ENCODE data around the gene GNRH2. TPM values are rescaled to one million over a fixed set of nuclear protein-coding genes. Genes with fewer than 3 reads are reported as not detected.

The GNRH2 gene
- total RNA-seq, 1 donor from 2014 or later: 0.87 TPM

DNA sequence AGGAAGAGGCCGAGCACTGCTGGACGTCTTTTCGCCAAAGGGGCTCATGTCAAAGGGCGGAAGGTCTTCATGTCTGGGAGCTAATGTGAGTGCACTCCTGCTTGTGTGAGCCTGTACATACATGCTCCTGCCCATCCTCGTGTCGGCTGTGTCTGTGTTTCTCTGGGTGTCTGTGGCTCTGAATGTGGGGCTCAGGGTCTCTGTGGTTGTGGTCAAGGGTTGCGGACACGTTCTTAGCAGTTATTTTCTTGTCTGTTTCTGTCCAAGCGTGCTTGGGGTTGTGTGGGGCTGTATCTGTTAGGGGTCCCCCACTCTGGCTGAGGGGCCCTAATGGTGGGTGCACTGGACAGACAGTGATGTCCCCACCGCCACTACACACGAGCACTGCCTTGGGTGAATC is 38.2 kb downstream of the GNRH2 start:
- TF ChIP-seq, protein P1, sequence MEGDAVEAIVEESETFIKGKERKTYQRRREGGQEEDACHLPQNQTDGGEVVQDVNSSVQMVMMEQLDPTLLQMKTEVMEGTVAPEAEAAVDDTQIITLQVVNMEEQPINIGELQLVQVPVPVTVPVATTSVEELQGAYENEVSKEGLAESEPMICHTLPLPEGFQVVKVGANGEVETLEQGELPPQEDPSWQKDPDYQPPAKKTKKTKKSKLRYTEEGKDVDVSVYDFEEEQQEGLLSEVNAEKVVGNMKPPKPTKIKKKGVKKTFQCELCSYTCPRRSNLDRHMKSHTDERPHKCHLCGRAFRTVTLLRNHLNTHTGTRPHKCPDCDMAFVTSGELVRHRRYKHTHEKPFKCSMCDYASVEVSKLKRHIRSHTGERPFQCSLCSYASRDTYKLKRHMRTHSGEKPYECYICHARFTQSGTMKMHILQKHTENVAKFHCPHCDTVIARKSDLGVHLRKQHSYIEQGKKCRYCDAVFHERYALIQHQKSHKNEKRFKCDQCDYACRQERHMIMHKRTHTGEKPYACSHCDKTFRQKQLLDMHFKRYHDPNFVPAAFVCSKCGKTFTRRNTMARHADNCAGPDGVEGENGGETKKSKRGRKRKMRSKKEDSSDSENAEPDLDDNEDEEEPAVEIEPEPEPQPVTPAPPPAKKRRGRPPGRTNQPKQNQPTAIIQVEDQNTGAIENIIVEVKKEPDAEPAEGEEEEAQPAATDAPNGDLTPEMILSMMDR (IDR thresholded peaks at IDR 0.05; ENCODE audit: unreplicated experiment): no peak
- Mint-ChIP-seq H3K4me3 (ENCODE audit: unreplicated experiment) (no peak overlapping the region), H3K9me3 (ENCODE audit: unreplicated experiment) (no peaks in the 10 kb centered on the region), H3K27ac (ENCODE audit: unreplicated experiment) (no peak overlapping the region), H3K36me3 (ENCODE audit: low read depth, unreplicated experiment) (no peaks in the 10 kb centered on the region), H3K27me3 (ENCODE audit: unreplicated experiment) (peaks cover 15% of the 10 kb centered on the region), H3K4me1 (ENCODE audit: unreplicated experiment) (no peaks in the 10 kb centered on the region)
- DNase-seq (ENCODE audit: low spot score): no peak

- Mint-ChIP-seq H3K36me3 (ENCODE audit: low read depth, unreplicated experiment) (no peaks in the 10 kb centered on the region), H3K4me3 (ENCODE audit: unreplicated experiment) (no peak overlapping the region), H3K9me3 (ENCODE audit: unreplicated experiment) (no peaks in the 10 kb centered on the region), H3K27me3 (ENCODE audit: unreplicated experiment) (peaks cover 15% of the 10 kb centered on the region), H3K4me1 (ENCODE audit: unreplicated experiment) (no peaks in the 10 kb centered on the region), H3K27ac (ENCODE audit: unreplicated experiment) (no peak overlapping the region)
- TF ChIP-seq, protein P1 (IDR thresholded peaks at IDR 0.05; ENCODE audit: unreplicated experiment): no peak
- no peak for DNase-seq (ENCODE audit: low spot score)
These were observed 39.0 kb downstream of the GNRH2 start for GRCh38 chr20:3082306-3082951.

GRCh38 chr20:3082955-3083952 is 39.8 kb downstream of the GNRH2 start:
- no peaks in the 10 kb centered on the region for H3K4me1 Mint-ChIP-seq (ENCODE audit: unreplicated experiment)
- TF ChIP-seq, protein P1 (IDR thresholded peaks at IDR 0.05; ENCODE audit: unreplicated experiment): no peak
- peaks cover 15% of the 10 kb centered on the region for H3K27me3 Mint-ChIP-seq (ENCODE audit: unreplicated experiment)
- no peak for DNase-seq (ENCODE audit: low spot score)
- H3K9me3 Mint-ChIP-seq (ENCODE audit: unreplicated experiment): no peaks in the 10 kb centered on the region
- no peak overlapping the region for H3K27ac Mint-ChIP-seq (ENCODE audit: unreplicated experiment)
- H3K36me3 Mint-ChIP-seq (ENCODE audit: low read depth, unreplicated experiment): no peaks in the 10 kb centered on the region
- H3K4me3 Mint-ChIP-seq (ENCODE audit: unreplicated experiment): no peak overlapping the region

GRCh38 chr20:3084283-3084985 is 41.0 kb downstream of the GNRH2 start, which contains the start of gene AVP:
TSS of gene AVP (minus strand) at chr20:3084724. CDS start at chr20:3084674, 50 bp downstream.
- Mint-ChIP-seq H3K9me3 (ENCODE audit: unreplicated experiment) (no peaks in the 10 kb centered on the region), H3K27ac (ENCODE audit: unreplicated experiment) (no peak within 1 kb of the TSS), H3K36me3 (ENCODE audit: low read depth, unreplicated experiment) (no peaks in the 10 kb centered on the region), H3K4me3 (ENCODE audit: unreplicated experiment) (no peak within 1 kb of the TSS), H3K27me3 (ENCODE audit: unreplicated experiment) (peaks cover 15% of the 10 kb centered on the region), H3K4me1 (ENCODE audit: unreplicated experiment) (no peaks in the 10 kb centered on the region)
- no peak for DNase-seq (ENCODE audit: low spot score)
- TF ChIP-seq, protein P1 (IDR thresholded peaks at IDR 0.05; ENCODE audit: unreplicated experiment): no peak
